HepG2 (cell line): ENCODE measurements around the gene PCLO. TPM values are rescaled to one million over a fixed set of nuclear protein-coding genes. Genes with fewer than 3 reads are reported as not detected.
A peak's percentile ranks its signal among the peaks of the same experiment; 100 is the strongest.

Experiments
- ATAC-seq: fragments of 200-7000 bp; cut with Tn5 transposase; 3 replicates; pipeline ENCODE4 v1.9.1; 2020; ENCODE audit warnings: mild to moderate bottlenecking, moderate library complexity
- BruUV-seq: library from RNA; stranded (reverse); fragments of 400-500 nt; replicated peaks from 2 replicates; lab custom pipeline; 2021; lab: Mats Ljungman, UMichigan
- CTCF ChIA-PET: fragments of 300-600 bp; formaldehyde crosslinking; extraction: SDS; loops from one replicate; lab custom pipeline; 2021; ENCODE audit warnings: low total read pairs, inconsistent platforms, low intra/inter-chr PET ratio; lab: Yijun Ruan, JAX
- POLR2A ChIA-PET: fragments of 350-600 bp; sonication (Branson Sonifier 250); formaldehyde crosslinking; loops from one replicate; lab custom pipeline; 2020; ENCODE audit warnings: antibody characterized with exemption, inconsistent platforms; lab: Yijun Ruan, JAX
- DNase-seq: peaks from one replicate; pipeline ENCODE4 v3.0.0-alpha.2; 2015; ENCODE audit warnings: low spot score
- FAIRE-seq: peaks from 3 replicates; lab custom pipeline; 2011; peaks lifted over from hg19 to GRCh38; lab: Jason Lieb, UNC
- H2AFZ ChIP-seq: one replicate; pipeline ENCODE4 v1.6.1; 2011; ENCODE audit warnings: low read length, inconsistent platforms
- H3K27ac ChIP-seq: fragments of 300-600 bp; 3 replicates; pipeline ENCODE4 v1.8.0; 2011; ENCODE audit warnings: mixed run types, mild to moderate bottlenecking, mixed read lengths, low read length, inconsistent platforms; ENCODE audit not compliant: insufficient read depth; ENCODE audit errors: extremely low read length
- H3K27me3 ChIP-seq, 2 experiments: fragments of 200-600 bp in 1 of 2; 2 replicates in 1 of 2; 3 replicates in 1 of 2; pipeline versions ENCODE4 v1.6.0 to v1.8.0; 2011; ENCODE audit warnings: low read length in 2 of 2, mild to moderate bottlenecking in 2 of 2, moderate library complexity in 2 of 2, inconsistent platforms in 1 of 2; ENCODE audit not compliant: insufficient read depth in 2 of 2, control insufficient read depth in 1 of 2
- H3K36me3 ChIP-seq, 2 experiments: fragments of 200-600 bp in 1 of 2; replicated peaks in 1 of 2; 2 replicates in 1 of 2; 3 replicates in 1 of 2; pipeline versions ENCODE4 v1.5.1 to v1.8.0; 2011; ENCODE audit warnings: low read length in 2 of 2, inconsistent platforms in 1 of 2; ENCODE audit not compliant: insufficient read depth in 2 of 2, control insufficient read depth in 1 of 2
- H3K4me1 ChIP-seq: 2 replicates; pipeline ENCODE4 v1.5.1; 2012; ENCODE audit warnings: low read length, inconsistent platforms; ENCODE audit not compliant: insufficient read depth
- H3K4me2 ChIP-seq: 2 replicates; pipeline ENCODE4 v1.6.0; 2011; ENCODE audit warnings: low read depth, low read length, inconsistent platforms
- H3K4me3 ChIP-seq, 3 experiments: fragments of 200-600 bp in 1 of 3; sonication (generic), shearing (Covaris generic) in 1 of 3; replicated peaks in 1 of 3; 2 replicates each; pipeline ENCODE4 v1.5.1; 2011 to 2016; ENCODE audit warnings: low read length in 3 of 3, inconsistent platforms in 2 of 3, low read depth in 2 of 3, mild to moderate bottlenecking in 2 of 3, control low read depth in 1 of 3, mixed read lengths in 1 of 3; ENCODE audit not compliant: insufficient read depth in 1 of 3
- H3K79me2 ChIP-seq: one replicate; pipeline ENCODE4 v1.6.1; 2011; ENCODE audit warnings: low read length, inconsistent platforms; ENCODE audit not compliant: insufficient read depth
- H3K9ac ChIP-seq: 2 replicates; pipeline ENCODE4 v1.6.0; 2011; ENCODE audit warnings: mild to moderate bottlenecking, low read depth, low read length, inconsistent platforms; ENCODE audit not compliant: insufficient read depth
- H3K9me3 ChIP-seq: 2 replicates; pipeline ENCODE4 v1.5.1; 2012; ENCODE audit warnings: mild to moderate bottlenecking, low read length
- H4K20me1 ChIP-seq: 2 replicates; pipeline ENCODE4 v1.6.0; 2011; ENCODE audit warnings: inconsistent platforms, mild to moderate bottlenecking, low read length, moderate library complexity; ENCODE audit not compliant: insufficient read depth
- AGO1 ChIP-seq: fragments of 200-400 bp; formaldehyde crosslinking; IDR thresholded peaks from 2 replicates; pipeline ENCODE4 v1.6.1; 2017; ENCODE audit warnings: mild to moderate bottlenecking, low read depth, low read length, moderate library complexity; ENCODE audit not compliant: poor library complexity, severe bottlenecking
- CC2D1A ChIP-seq: sonication (generic); formaldehyde crosslinking; IDR thresholded peaks from 2 replicates; pipeline ENCODE4 v1.8.1; 2023; ENCODE audit warnings: mild to moderate bottlenecking, missing genetic modification reagents
- GTF2F1 ChIP-seq: fragments of 150-350 bp; IDR thresholded peaks from 2 replicates; pipeline ENCODE4 v1.6.1; 2014; ENCODE audit warnings: low read length
- HNRNPH1 ChIP-seq: fragments of 200-400 bp; formaldehyde crosslinking; optimal IDR thresholded peaks from 2 replicates; pipeline ENCODE3; 2017; ENCODE audit warnings: mild to moderate bottlenecking, low read depth, low read length
- HOXA5 ChIP-seq: sonication (generic); formaldehyde crosslinking; IDR thresholded peaks from 2 replicates; pipeline ENCODE4 v1.4.0; 2020; ENCODE audit warnings: missing genetic modification reagents
- MAFF ChIP-seq: IDR thresholded peaks from 2 replicates; pipeline ENCODE4 v1.6.1; 2011; ENCODE audit warnings: low read depth, low read length, improper control_type of control experiment
- MAFK ChIP-seq, 2 experiments: IDR thresholded peaks in 1 of 2; conservative IDR thresholded peaks in 1 of 2; 2 replicates each; pipeline ENCODE4 v1.6.1; 2011; ENCODE audit warnings: improper control_type of control experiment in 2 of 2, low read length in 2 of 2
- RBAK ChIP-seq: sonication (generic); formaldehyde crosslinking; IDR thresholded peaks from 2 replicates; pipeline ENCODE4 v1.5.1; 2020; ENCODE audit warnings: mild to moderate bottlenecking, missing genetic modification reagents
- SNAI1 ChIP-seq: sonication (generic); formaldehyde crosslinking; IDR thresholded peaks from 2 replicates; pipeline ENCODE4 v1.5.0; 2020; ENCODE audit warnings: mild to moderate bottlenecking, missing genetic modification reagents, borderline replicate concordance
- TCF12 ChIP-seq, 2 experiments: fragments of 450-650 bp in 1 of 2; sonication (generic) in 1 of 2; formaldehyde crosslinking in 1 of 2; IDR thresholded peaks; 2 replicates each; pipeline versions ENCODE4 v1.6.1 to v1.8.0; 2017 to 2022; ENCODE audit warnings: antibody characterized with exemption in 1 of 2, mild to moderate bottlenecking in 1 of 2, missing genetic modification reagents in 1 of 2, moderate library complexity in 1 of 2
- TSC22D2 ChIP-seq: sonication (generic); formaldehyde crosslinking; IDR thresholded peaks from 2 replicates; pipeline ENCODE4 v1.5.1; 2020; ENCODE audit warnings: missing genetic modification reagents, mild to moderate bottlenecking, borderline replicate concordance
- ZNF230 ChIP-seq: sonication (generic); formaldehyde crosslinking; IDR thresholded peaks from 2 replicates; pipeline ENCODE4 v1.4.0; 2020; ENCODE audit warnings: mild to moderate bottlenecking, missing genetic modification reagents
- ZNF709 ChIP-seq: sonication (generic); formaldehyde crosslinking; IDR thresholded peaks from 2 replicates; pipeline ENCODE4 v1.5.0; 2020; ENCODE audit warnings: mild to moderate bottlenecking, missing genetic modification reagents
- ZNF720 ChIP-seq: sonication (generic); formaldehyde crosslinking; IDR thresholded peaks from 2 replicates; pipeline ENCODE4 v1.4.0; 2020; ENCODE audit warnings: missing genetic modification reagents
- WGBS: methylation state at CpG from one replicate; pipeline ENCODE4 v1.1.6; 2017; ENCODE audit warnings: low lambda C conversion rate; 5-methylcytosine and 5-hydroxymethylcytosine counted together
- in situ Hi-C: cut with HindIII; loops from 2 replicates; pipeline ENCODE4 v1.10.0; 2017; ENCODE audit warnings: low pct_unique_long_range_greater_than_20kb; ENCODE audit not compliant: extremely low pct_ligation_motif_present
- intact Hi-C: fragments of 100-400 bp; cut with micrococcal nuclease; formaldehyde crosslinking; loops from one replicate; pipeline ENCODE4 v1.10.0; 2022; ENCODE audit not compliant: unreplicated experiment
- polyA plus RNA-seq, 8 experiments: library from polyadenylated mRNA; depleted of rRNA in 3 of 8; stranded (reverse) in 7 of 8; unstranded in 1 of 8; fragments of >200 nt; fragmentation: Illumina TruSeq in 4 of 8; extraction: Trizol in 4 of 8; gene quantifications; 2 replicates each; pipeline versions ENCODE4 v1.2.1 to v1.2.3, GENCODE V29; 2011 to 2016; ENCODE audit warnings: low read depth in 4 of 8, missing spikeins in 1 of 8, mixed read lengths in 1 of 8; ENCODE audit not compliant: insufficient read depth in 1 of 8
- total RNA-seq, 5 experiments: library from RNA; depleted of rRNA; stranded (reverse); fragments of >200 nt; fragmentation: Illumina TruSeq; extraction: Trizol; gene quantifications; 2 replicates each; pipeline ENCODE4 v1.2.3, GENCODE V29; 2016; ENCODE audit warnings: low read depth in 1 of 5
- TF ChIP-seq, protein P1 (sequence below): sonication (generic); formaldehyde crosslinking; conservative IDR thresholded peaks from 2 replicates; pipeline ENCODE4 v1.8.1; 2023; ENCODE audit warnings: missing genetic modification reagents
- TF ChIP-seq, protein P2 (sequence below): sonication (generic); formaldehyde crosslinking; IDR thresholded peaks from 2 replicates; pipeline ENCODE4 v1.9.0; 2021; ENCODE audit warnings: missing genetic modification reagents, mild to moderate bottlenecking, borderline replicate concordance

The PCLO gene
- total and polyA plus RNA-seq, 2 of the 13 experiments (the other 11 are each of a cell fraction or from before 2014, with no cell fraction given) = 0.07 to 0.29 TPM

DNA sequence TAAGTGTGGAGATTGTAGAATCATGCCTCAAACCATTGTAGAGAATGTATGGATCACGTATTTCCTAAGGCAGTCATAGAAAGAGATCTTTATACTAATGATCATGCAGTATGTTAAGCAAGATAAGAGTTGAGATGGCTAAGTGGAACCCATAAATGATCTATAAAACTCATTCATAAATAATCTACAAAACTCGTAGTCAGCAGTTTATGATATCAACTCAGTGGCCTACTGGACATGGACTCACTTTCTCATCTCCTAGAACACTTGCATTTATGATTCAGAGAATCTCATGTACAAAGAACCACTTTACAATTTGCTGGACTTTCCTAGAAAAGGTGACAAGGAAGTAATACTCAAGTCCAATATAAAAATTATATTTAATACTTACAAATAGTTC, 339.6 kb downstream of the PCLO start:
- H3K4me2 ChIP-seq = no peak overlapping the region
- H3K4me3 ChIP-seq = no peak overlapping the region
- H3K9me3 ChIP-seq = no peaks in the 10 kb centered on the region
- no peak overlapping the region for H3K9ac ChIP-seq
- no TSS peak for BruUV-seq
- H3K27me3 ChIP-seq = no peaks in the 10 kb centered on the region
- intact Hi-C loops = no loop called here
- WGBS = 0% methylated on average over 2 of the region's 2 CpGs
- H4K20me1 ChIP-seq = no peaks in the 10 kb centered on the region
- no peak for FAIRE-seq
- ChIA-PET CTCF (no interaction called here), POLR2A (no interaction called here)
- no peaks in the 10 kb centered on the region for H3K79me2 ChIP-seq
- no peaks in the 10 kb centered on the region for H3K36me3 ChIP-seq
- DNase-seq = no peak
- H2AFZ ChIP-seq = no peak overlapping the region
- H3K4me1 ChIP-seq = no peaks in the 10 kb centered on the region
- no peak overlapping the region for H3K27ac ChIP-seq
- no peak for ATAC-seq
- no peak for TF ChIP-seq ZNF720 (CRISPR knock-in tag)
- no peak for TF ChIP-seq ZNF709 (CRISPR knock-in tag)
- TF ChIP-seq HOXA5 (CRISPR knock-in tag) = no peak
- TF ChIP-seq ZNF230 (CRISPR knock-in tag) = no peak
- TF ChIP-seq, protein P1, sequence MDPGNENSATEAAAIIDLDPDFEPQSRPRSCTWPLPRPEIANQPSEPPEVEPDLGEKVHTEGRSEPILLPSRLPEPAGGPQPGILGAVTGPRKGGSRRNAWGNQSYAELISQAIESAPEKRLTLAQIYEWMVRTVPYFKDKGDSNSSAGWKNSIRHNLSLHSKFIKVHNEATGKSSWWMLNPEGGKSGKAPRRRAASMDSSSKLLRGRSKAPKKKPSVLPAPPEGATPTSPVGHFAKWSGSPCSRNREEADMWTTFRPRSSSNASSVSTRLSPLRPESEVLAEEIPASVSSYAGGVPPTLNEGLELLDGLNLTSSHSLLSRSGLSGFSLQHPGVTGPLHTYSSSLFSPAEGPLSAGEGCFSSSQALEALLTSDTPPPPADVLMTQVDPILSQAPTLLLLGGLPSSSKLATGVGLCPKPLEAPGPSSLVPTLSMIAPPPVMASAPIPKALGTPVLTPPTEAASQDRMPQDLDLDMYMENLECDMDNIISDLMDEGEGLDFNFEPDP = no peak
- peak; percentile 87 for TF ChIP-seq MAFF
- TF ChIP-seq TCF12 (IDR thresholded peaks at IDR 0.05) = no peak
- no peak for TF ChIP-seq TCF12 (CRISPR knock-in tag; IDR thresholded peaks at IDR 0.05)
- TF ChIP-seq AGO1 = no peak
- no peak for TF ChIP-seq RBAK (CRISPR knock-in tag)
- TF ChIP-seq, protein P2, sequence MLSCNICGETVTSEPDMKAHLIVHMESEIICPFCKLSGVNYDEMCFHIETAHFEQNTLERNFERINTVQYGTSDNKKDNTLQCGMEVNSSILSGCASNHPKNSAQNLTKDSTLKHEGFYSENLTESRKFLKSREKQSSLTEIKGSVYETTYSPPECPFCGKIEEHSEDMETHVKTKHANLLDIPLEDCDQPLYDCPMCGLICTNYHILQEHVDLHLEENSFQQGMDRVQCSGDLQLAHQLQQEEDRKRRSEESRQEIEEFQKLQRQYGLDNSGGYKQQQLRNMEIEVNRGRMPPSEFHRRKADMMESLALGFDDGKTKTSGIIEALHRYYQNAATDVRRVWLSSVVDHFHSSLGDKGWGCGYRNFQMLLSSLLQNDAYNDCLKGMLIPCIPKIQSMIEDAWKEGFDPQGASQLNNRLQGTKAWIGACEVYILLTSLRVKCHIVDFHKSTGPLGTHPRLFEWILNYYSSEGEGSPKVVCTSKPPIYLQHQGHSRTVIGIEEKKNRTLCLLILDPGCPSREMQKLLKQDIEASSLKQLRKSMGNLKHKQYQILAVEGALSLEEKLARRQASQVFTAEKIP (CRISPR knock-in tag) = no peak
- no peak for TF ChIP-seq CC2D1A
- no peak for TF ChIP-seq SNAI1 (CRISPR knock-in tag)
- TF ChIP-seq MAFK (conservative IDR thresholded peaks at IDR 0.05 in 1 of 2, IDR thresholded peaks at IDR 0.05 in 1 of 2; ENCODE audit: low read length in 2 of 2) = peak; percentile 81 to 92
- no peak for TF ChIP-seq HNRNPH1
- TF ChIP-seq TSC22D2 (CRISPR knock-in tag) = no peak
- TF ChIP-seq GTF2F1 = no peak
- in situ Hi-C loops = no loop called here
